ENCODE data around the gene DNTTIP2. TPM values are rescaled to one million over a fixed set of nuclear protein-coding genes. Genes with fewer than 3 reads are reported as not detected.

Gene DNTTIP2
- total RNA-seq, 1 experiment from 2014 or later: 47.8 TPM

GRCh38 chr1:93821423-93822144, 57.4 kb downstream of the DNTTIP2 start:
- CTCF ChIA-PET: interaction anchor here (1.3 kb wide), 1 partner anchor 23 kb away, joined by 4 read pairs; no protein-coding TSS in a partner anchor
- H3K27ac ChIP-seq (ENCODE audit: low read length): peak overlapping the region; percentile 75
- POLR2A ChIA-PET (ENCODE audit: unreplicated experiment): interaction anchor here (0.6 kb wide), 1 partner anchor 192 kb away, joined by 6 read pairs; no protein-coding TSS in a partner anchor

GRCh38 chr1:93820554-93821422, 58.2 kb downstream of the DNTTIP2 start:
- CTCF ChIA-PET: no interaction called here
- BruUV-seq (replicated peaks): no TSS peak
- H3K9me2 ChIP-seq (replicated peaks; ENCODE audit: low read length): no peaks in the 10 kb centered on the region
- H4K20me1 ChIP-seq (ENCODE audit: low read length): no peaks in the 10 kb centered on the region
- no peak overlapping the region for H2AFZ ChIP-seq (ENCODE audit: low read length)
- H3K36me3 ChIP-seq (ENCODE audit: low read depth, low read length): no peaks in the 10 kb centered on the region
- H3K4me2 ChIP-seq (ENCODE audit: low read length): no peak overlapping the region
- H3K27me3 ChIP-seq (ENCODE audit: low read length): no peaks in the 10 kb centered on the region
- intact Hi-C loops (cut with micrococcal nuclease): no loop called here
- POLR2A ChIA-PET (ENCODE audit: unreplicated experiment): interaction anchor here (0.6 kb wide), 1 partner anchor 191 kb away, joined by 6 read pairs; no protein-coding TSS in a partner anchor
- no peak for TF ChIP-seq CTCF (conservative IDR thresholded peaks at IDR 0.05; ENCODE audit: low read depth, low read length)
- peaks cover 5% of the 10 kb centered on the region for H3F3A ChIP-seq (ENCODE audit: low read length, unreplicated experiment)
- peaks cover 51% of the 10 kb centered on the region for H3K4me1 ChIP-seq (ENCODE audit: insufficient read depth, low read length)
- H3K79me2 ChIP-seq (ENCODE audit: low read length): no peaks in the 10 kb centered on the region
- H3K9me3 ChIP-seq (ENCODE audit: low read length): no peaks in the 10 kb centered on the region
- no peak overlapping the region for H3K27ac ChIP-seq (ENCODE audit: low read length)
- H3K9ac ChIP-seq (ENCODE audit: low read length): no peak overlapping the region
- ATAC-seq (no peak), DNase-seq (no peak)
- no peak overlapping the region for H3K4me3 ChIP-seq (ENCODE audit: low read length)

More at GRCh38 chr1:93821423-93822144, 57.4 kb downstream of the DNTTIP2 start:
- DNase-seq (peak; percentile 23), ATAC-seq (no peak)
- Histone ChIP-seq H2AFZ (ENCODE audit: low read length) (no peak overlapping the region), H3K4me3 (ENCODE audit: low read length) (no peak overlapping the region), H3F3A (ENCODE audit: low read length, unreplicated experiment) (peaks cover 5% of the 10 kb centered on the region), H3K9ac (ENCODE audit: low read length) (0 out of 2 replicates have a peak overlapping the region, but pooled peaks have one; percentile 34), H3K36me3 (ENCODE audit: low read depth, low read length) (no peaks in the 10 kb centered on the region), H3K9me3 (ENCODE audit: low read length) (no peaks in the 10 kb centered on the region), H3K9me2 (replicated peaks; ENCODE audit: low read length) (no peaks in the 10 kb centered on the region), H3K79me2 (ENCODE audit: low read length) (no peaks in the 10 kb centered on the region), H3K4me1 (ENCODE audit: insufficient read depth, low read length) (peaks cover 47% of the 10 kb centered on the region), H3K4me2 (ENCODE audit: low read length) (no peak overlapping the region), H4K20me1 (ENCODE audit: low read length) (no peaks in the 10 kb centered on the region), H3K27me3 (ENCODE audit: low read length) (no peaks in the 10 kb centered on the region)
- intact Hi-C loops (cut with micrococcal nuclease): no loop called here
- TF ChIP-seq CTCF (conservative IDR thresholded peaks at IDR 0.05; ENCODE audit: low read depth, low read length) (no peak), EZH2phosphoT487 (IDR thresholded peaks at IDR 0.05; ENCODE audit: borderline replicate concordance, low read length) (no peak), EZH2 (IDR thresholded peaks at IDR 0.05; ENCODE audit: low read length, unreplicated experiment) (no peak)
- BruUV-seq (replicated peaks): no TSS peak

Data from PC-3 (cell line).